HCT116 (cell line): ENCODE measurements around the gene GKN1. TPM values are rescaled to one million over a fixed set of nuclear protein-coding genes. Genes with fewer than 3 reads are reported as not detected.

Experiments
- ATAC-seq: fragments of 200-7000 bp; cut with Tn5 transposase; 2 replicates; pipeline ENCODE4 v1.9.1; 2020; ENCODE audit warnings: mild to moderate bottlenecking, moderate library complexity
- BruUV-seq: library from RNA; stranded (reverse); fragments of 400-500 nt; replicated peaks from 2 replicates; lab custom pipeline; 2021; lab: Mats Ljungman, UMichigan
- CTCF ChIA-PET: fragments of 300-600 bp; sonication (Branson Sonifier 250); formaldehyde crosslinking; loops from one replicate; lab custom pipeline; 2021; ENCODE audit warnings: antibody characterized with exemption; lab: Charles Lee
- POLR2A ChIA-PET: fragments of 300-600, 350-600 bp; sonication (Branson Sonifier 250); formaldehyde crosslinking; loops from one replicate; lab custom pipeline; 2021; ENCODE audit warnings: antibody characterized with exemption; lab: Charles Lee
- RAD21 ChIA-PET, 2 experiments: fragments of 300-600 bp; sonication (Branson Sonifier 250); formaldehyde crosslinking; loops; one replicate each; lab custom pipeline; 2023; ENCODE audit warnings: low total read pairs in 2 of 2; ENCODE audit not compliant: uncharacterized antibody in 2 of 2, unreplicated experiment in 2 of 2, low non-redundant PET in 1 of 2; lab: Charles Lee
- DNase-seq: peaks from one replicate; pipeline ENCODE4 v3.0.0-alpha.2; 2010; ENCODE audit warnings: low read depth, low spot score
- H2AFZ ChIP-seq: fragments of 200-600 bp; shearing (Covaris generic), sonication (generic); 2 replicates; pipeline ENCODE4 v1.6.1; 2017; ENCODE audit warnings: low read depth, mixed run types, mixed read lengths, antibody characterized with exemption, low read length; ENCODE audit not compliant: poor library complexity, severe bottlenecking
- H3K27ac ChIP-seq: 2 replicates; pipeline ENCODE4 v1.5.1; 2012; ENCODE audit warnings: low read depth, low read length
- H3K27me3 ChIP-seq: fragments of 200-600 bp; sonication (generic); 2 replicates; pipeline ENCODE4 v1.6.1; 2016; ENCODE audit warnings: mixed run types, low read length, mixed read lengths; ENCODE audit not compliant: insufficient read depth
- H3K36me3 ChIP-seq, 2 experiments: fragments of 200-500 bp in 1 of 2; fragments of 200-600 bp in 1 of 2; sonication (Bioruptor generic) in 1 of 2; sonication (generic) in 1 of 2; 2 replicates each; pipeline versions ENCODE4 v1.5.1 to v1.6.1; 2014 to 2016; ENCODE audit warnings: low read length in 2 of 2, inconsistent platforms in 1 of 2, mixed read lengths in 1 of 2, mixed run types in 1 of 2; ENCODE audit not compliant: insufficient read depth in 2 of 2, control insufficient read depth in 1 of 2
- H3K4me1 ChIP-seq, 2 experiments: fragments of 200-600 bp in 1 of 2; sonication (generic) in 1 of 2; 2 replicates each; pipeline versions ENCODE4 v1.5.1 to v1.6.1; 2012 to 2017; ENCODE audit warnings: low read length in 2 of 2, inconsistent platforms in 1 of 2, mild to moderate bottlenecking in 1 of 2, mixed read lengths in 1 of 2, mixed run types in 1 of 2, moderate library complexity in 1 of 2; ENCODE audit not compliant: insufficient read depth in 2 of 2, control insufficient read depth in 1 of 2
- H3K4me2 ChIP-seq: fragments of 200-600 bp; sonication (generic); 2 replicates; pipeline ENCODE4 v1.6.1; 2017; ENCODE audit warnings: mixed run types, low read length, mixed read lengths
- H3K4me3 ChIP-seq, 2 experiments: fragments of 200-600 bp in 1 of 2; sonication (generic) in 1 of 2; replicated peaks in 1 of 2; 2 replicates each; pipeline ENCODE4 v1.5.1; 2011 to 2016; ENCODE audit warnings: low read length in 2 of 2, control low read depth in 1 of 2, low read depth in 1 of 2, mild to moderate bottlenecking in 1 of 2, mixed read lengths in 1 of 2, mixed run types in 1 of 2
- H3K79me2 ChIP-seq: fragments of 200-600 bp; sonication (generic); 2 replicates; pipeline ENCODE4 v1.6.1; 2017; ENCODE audit warnings: mild to moderate bottlenecking, mixed run types, low read length, moderate library complexity, mixed read lengths; ENCODE audit not compliant: insufficient read depth
- H3K9ac ChIP-seq: fragments of 200-600 bp; sonication (generic); 2 replicates; pipeline ENCODE4 v1.6.1; 2016; ENCODE audit warnings: low read length, mixed read lengths
- H3K9me2 ChIP-seq: fragments of 200-600 bp; sonication (generic), shearing (Covaris generic); 2 replicates; pipeline ENCODE4 v1.6.1; 2017; ENCODE audit warnings: mixed run types, mild to moderate bottlenecking, moderate library complexity; ENCODE audit not compliant: insufficient read depth
- H3K9me3 ChIP-seq, 2 experiments: fragments of 200-500 bp in 1 of 2; fragments of 200-600 bp in 1 of 2; sonication (Bioruptor generic) in 1 of 2; sonication (generic) in 1 of 2; 2 replicates each; pipeline ENCODE4 v1.6.1; 2014 to 2017; ENCODE audit warnings: low read length in 2 of 2, mixed read lengths in 2 of 2, inconsistent platforms in 1 of 2, low read depth in 1 of 2, mild to moderate bottlenecking in 1 of 2, mixed run types in 1 of 2, moderate library complexity in 1 of 2; ENCODE audit not compliant: control insufficient read depth in 1 of 2, insufficient read depth in 1 of 2
- H4K20me1 ChIP-seq: fragments of 200-600 bp; sonication (generic), shearing (Covaris generic); 2 replicates; pipeline ENCODE4 v1.6.1; 2017; ENCODE audit warnings: mixed run types, mild to moderate bottlenecking, moderate library complexity; ENCODE audit not compliant: insufficient read depth
- CBX3 ChIP-seq: IDR thresholded peaks from 2 replicates; pipeline ENCODE4 v1.6.1; 2012; ENCODE audit warnings: low read depth
- EZH2 ChIP-seq: fragments of 200-600 bp; sonication (generic); IDR thresholded peaks from 2 replicates; pipeline ENCODE4 v1.6.1; 2017; ENCODE audit warnings: antibody characterized with exemption, mixed run types
- POLR2A ChIP-seq: IDR thresholded peaks from 2 replicates; pipeline ENCODE4 v1.7.0; 2011; ENCODE audit warnings: borderline replicate concordance; ENCODE audit not compliant: insufficient read depth, insufficient read length; ENCODE audit errors: extremely low read depth
- POLR2AphosphoS5 ChIP-seq: IDR thresholded peaks from 2 replicates; pipeline ENCODE4 v1.6.1; 2011; ENCODE audit warnings: mild to moderate bottlenecking, low read depth, low read length, moderate library complexity
- RAD21 ChIP-seq: IDR thresholded peaks from 2 replicates; pipeline ENCODE4 v1.6.1; 2012; ENCODE audit warnings: low read depth, mild to moderate bottlenecking
- SP1 ChIP-seq: IDR thresholded peaks from 2 replicates; pipeline ENCODE4 v1.6.1; 2012; ENCODE audit warnings: low read depth
- TCF7L2 ChIP-seq: IDR thresholded peaks from 2 replicates; pipeline ENCODE4 v1.7.0; 2011; ENCODE audit warnings: borderline replicate concordance, inconsistent platforms; ENCODE audit not compliant: insufficient read depth, insufficient read length; ENCODE audit errors: extremely low read depth
- ZNF274 ChIP-seq: fragments of 200-500 bp; sonication (Bioruptor generic); IDR thresholded peaks from 2 replicates; pipeline ENCODE4 v1.6.1; 2014; ENCODE audit warnings: mild to moderate bottlenecking, low read depth, low read length, inconsistent platforms
- intact Hi-C: fragments of 100-400 bp; cut with micrococcal nuclease; formaldehyde crosslinking; loops from 2 replicates; pipeline ENCODE4 v1.10.0; 2022
- total RNA-seq: library from RNA; stranded (reverse); gene quantifications from one replicate; pipeline ENCODE4 v1.2.1, GENCODE V29; 2021; ENCODE audit not compliant: unreplicated experiment
- TF ChIP-seq, protein P1 (sequence below): IDR thresholded peaks from 2 replicates; pipeline ENCODE4 v1.6.1; 2012; ENCODE audit warnings: low read depth
- TF ChIP-seq, protein P2 (sequence below): IDR thresholded peaks from 2 replicates; pipeline ENCODE4 v1.6.1; 2012
- TF ChIP-seq, protein P3 (sequence below), 3 experiments: fragments of 200-600 bp in 1 of 3; sonication (generic) in 1 of 3; IDR thresholded peaks in 2 of 3; conservative IDR thresholded peaks in 1 of 3; 2 replicates each; pipeline ENCODE4 v1.5.1; 2012 to 2017; ENCODE audit warnings: low read depth in 2 of 3, low read length in 2 of 3, antibody characterized with exemption in 1 of 3, borderline replicate concordance in 1 of 3, control low read depth in 1 of 3, mild to moderate bottlenecking in 1 of 3, mixed read lengths in 1 of 3, mixed run types in 1 of 3, moderate library complexity in 1 of 3; ENCODE audit not compliant: insufficient read depth in 1 of 3

Gene GKN1
- total RNA-seq, 1 experiment from 2014 or later: not detected

DNA sequence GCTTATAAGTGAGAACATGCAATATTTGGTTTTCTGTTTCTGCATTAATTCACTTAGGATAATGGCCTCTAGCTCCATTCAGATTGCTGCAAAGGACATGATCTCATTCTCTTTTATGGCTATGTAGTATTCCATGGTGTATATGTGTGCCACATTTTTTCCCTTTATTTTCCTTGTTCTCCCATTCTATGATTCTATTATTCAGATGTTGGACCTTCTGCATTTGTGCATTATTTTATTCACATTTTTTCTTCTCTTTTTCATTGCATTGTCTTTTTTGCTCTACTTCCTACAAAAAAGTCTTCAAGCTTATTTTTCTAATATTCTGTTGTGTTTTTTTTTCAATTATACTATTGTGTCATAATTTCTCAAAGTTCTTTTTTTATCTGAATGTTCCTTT, 27.4 kb downstream of the GKN1 start (continued):
- TF ChIP-seq, protein P1, sequence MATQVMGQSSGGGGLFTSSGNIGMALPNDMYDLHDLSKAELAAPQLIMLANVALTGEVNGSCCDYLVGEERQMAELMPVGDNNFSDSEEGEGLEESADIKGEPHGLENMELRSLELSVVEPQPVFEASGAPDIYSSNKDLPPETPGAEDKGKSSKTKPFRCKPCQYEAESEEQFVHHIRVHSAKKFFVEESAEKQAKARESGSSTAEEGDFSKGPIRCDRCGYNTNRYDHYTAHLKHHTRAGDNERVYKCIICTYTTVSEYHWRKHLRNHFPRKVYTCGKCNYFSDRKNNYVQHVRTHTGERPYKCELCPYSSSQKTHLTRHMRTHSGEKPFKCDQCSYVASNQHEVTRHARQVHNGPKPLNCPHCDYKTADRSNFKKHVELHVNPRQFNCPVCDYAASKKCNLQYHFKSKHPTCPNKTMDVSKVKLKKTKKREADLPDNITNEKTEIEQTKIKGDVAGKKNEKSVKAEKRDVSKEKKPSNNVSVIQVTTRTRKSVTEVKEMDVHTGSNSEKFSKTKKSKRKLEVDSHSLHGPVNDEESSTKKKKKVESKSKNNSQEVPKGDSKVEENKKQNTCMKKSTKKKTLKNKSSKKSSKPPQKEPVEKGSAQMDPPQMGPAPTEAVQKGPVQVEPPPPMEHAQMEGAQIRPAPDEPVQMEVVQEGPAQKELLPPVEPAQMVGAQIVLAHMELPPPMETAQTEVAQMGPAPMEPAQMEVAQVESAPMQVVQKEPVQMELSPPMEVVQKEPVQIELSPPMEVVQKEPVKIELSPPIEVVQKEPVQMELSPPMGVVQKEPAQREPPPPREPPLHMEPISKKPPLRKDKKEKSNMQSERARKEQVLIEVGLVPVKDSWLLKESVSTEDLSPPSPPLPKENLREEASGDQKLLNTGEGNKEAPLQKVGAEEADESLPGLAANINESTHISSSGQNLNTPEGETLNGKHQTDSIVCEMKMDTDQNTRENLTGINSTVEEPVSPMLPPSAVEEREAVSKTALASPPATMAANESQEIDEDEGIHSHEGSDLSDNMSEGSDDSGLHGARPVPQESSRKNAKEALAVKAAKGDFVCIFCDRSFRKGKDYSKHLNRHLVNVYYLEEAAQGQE: no peak

DNA sequence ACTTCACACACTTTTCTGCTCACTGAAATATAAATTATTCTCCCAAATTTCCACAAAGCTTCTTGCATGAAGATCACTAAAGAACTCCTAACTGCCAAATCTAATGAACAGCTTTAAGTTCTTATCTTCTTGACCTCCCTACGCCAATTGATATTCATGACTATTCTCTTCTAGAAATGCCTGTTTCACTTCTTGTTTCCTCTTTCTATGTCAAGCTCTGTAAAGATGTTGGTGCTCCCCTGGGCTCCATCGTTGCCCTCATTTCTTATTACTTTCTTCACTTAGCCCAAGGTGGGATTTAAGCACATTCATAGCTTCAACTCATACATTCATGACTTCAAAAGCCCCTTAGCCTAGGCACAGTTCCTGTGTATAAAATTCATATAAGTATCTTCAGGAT, 29.3 kb downstream of the GKN1 start:
- H3K36me3 ChIP-seq: no peaks in the 10 kb centered on the region
- CTCF ChIA-PET: interaction anchor here (0.7 to 1.9 kb wide), 2 partner anchors 11 to 303 kb away, joined by 3 to 5 read pairs; no protein-coding TSS in a partner anchor
- no peak overlapping the region for H3K27ac ChIP-seq
- H4K20me1 ChIP-seq: no peaks in the 10 kb centered on the region
- no peak for TF ChIP-seq RAD21
- no peak overlapping the region for H3K4me2 ChIP-seq
- POLR2A ChIA-PET: no interaction called here
- intact Hi-C loops: no loop called here
- H3K9me2 ChIP-seq: no peaks in the 10 kb centered on the region
- RAD21 ChIA-PET: no interaction called here
- DNase-seq (no peak), ATAC-seq (no peak)
- H3K79me2 ChIP-seq: no peaks in the 10 kb centered on the region
- no peak overlapping the region for H3K9ac ChIP-seq
- no TSS peak for BruUV-seq
- no peaks in the 10 kb centered on the region for H3K27me3 ChIP-seq
- no peaks in the 10 kb centered on the region for H3K4me1 ChIP-seq
- no peak overlapping the region for H2AFZ ChIP-seq
- H3K9me3 ChIP-seq: peaks cover 0 to 4% of the 10 kb centered on the region in 2 experiments; a peak in 1 of 4 replicates
- H3K4me3 ChIP-seq: no peak overlapping the region

DNA sequence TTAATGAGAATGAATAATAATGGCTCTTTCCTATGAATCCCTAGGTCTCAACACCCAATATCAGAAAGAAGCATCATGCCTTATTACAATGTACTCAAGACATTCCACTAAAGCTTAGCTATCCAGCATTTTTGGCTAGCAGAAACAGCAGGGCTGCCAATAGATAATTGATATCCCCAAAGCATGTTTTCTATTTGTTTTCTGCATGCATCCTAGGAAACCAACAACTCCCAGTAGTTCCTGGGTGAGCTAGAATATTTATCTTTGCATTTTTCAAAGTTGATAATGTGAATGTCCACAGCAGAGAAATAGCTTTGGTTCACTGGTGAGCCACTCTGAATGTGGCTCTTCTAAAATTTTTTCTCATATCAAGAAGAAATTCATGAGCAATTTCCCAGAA, 32.7 kb downstream of the GKN1 start:
- CTCF ChIA-PET: no interaction called here
- H3K4me3 ChIP-seq: no peak overlapping the region
- RAD21 ChIA-PET: no interaction called here
- H4K20me1 ChIP-seq: no peaks in the 10 kb centered on the region
- intact Hi-C loops: no loop called here
- peaks cover 0 to 4% of the 10 kb centered on the region in 2 experiments; a peak in 1 of 4 replicates for H3K9me3 ChIP-seq
- H3K9ac ChIP-seq: no peak overlapping the region
- no peak for DNase-seq
- H3K27ac ChIP-seq: no peak overlapping the region
- no peak overlapping the region for H2AFZ ChIP-seq
- BruUV-seq: no TSS peak
- no peak for TF ChIP-seq POLR2A
- no peak for TF ChIP-seq SP1
- no peak for TF ChIP-seq EZH2
- TF ChIP-seq, protein P2, sequence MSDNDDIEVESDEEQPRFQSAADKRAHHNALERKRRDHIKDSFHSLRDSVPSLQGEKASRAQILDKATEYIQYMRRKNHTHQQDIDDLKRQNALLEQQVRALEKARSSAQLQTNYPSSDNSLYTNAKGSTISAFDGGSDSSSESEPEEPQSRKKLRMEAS: no peak
- TF ChIP-seq TCF7L2: no peak
- no peak for TF ChIP-seq CBX3
- no peak for TF ChIP-seq ZNF274
- TF ChIP-seq, protein P3, sequence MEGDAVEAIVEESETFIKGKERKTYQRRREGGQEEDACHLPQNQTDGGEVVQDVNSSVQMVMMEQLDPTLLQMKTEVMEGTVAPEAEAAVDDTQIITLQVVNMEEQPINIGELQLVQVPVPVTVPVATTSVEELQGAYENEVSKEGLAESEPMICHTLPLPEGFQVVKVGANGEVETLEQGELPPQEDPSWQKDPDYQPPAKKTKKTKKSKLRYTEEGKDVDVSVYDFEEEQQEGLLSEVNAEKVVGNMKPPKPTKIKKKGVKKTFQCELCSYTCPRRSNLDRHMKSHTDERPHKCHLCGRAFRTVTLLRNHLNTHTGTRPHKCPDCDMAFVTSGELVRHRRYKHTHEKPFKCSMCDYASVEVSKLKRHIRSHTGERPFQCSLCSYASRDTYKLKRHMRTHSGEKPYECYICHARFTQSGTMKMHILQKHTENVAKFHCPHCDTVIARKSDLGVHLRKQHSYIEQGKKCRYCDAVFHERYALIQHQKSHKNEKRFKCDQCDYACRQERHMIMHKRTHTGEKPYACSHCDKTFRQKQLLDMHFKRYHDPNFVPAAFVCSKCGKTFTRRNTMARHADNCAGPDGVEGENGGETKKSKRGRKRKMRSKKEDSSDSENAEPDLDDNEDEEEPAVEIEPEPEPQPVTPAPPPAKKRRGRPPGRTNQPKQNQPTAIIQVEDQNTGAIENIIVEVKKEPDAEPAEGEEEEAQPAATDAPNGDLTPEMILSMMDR (IDR thresholded peaks at IDR 0.05 in 2 of 3, conservative IDR thresholded peaks at IDR 0.05 in 1 of 3; ENCODE audit: borderline replicate concordance in 1 of 3, insufficient read depth in 1 of 3, low read depth in 2 of 3, low read length in 2 of 3): no peak
- TF ChIP-seq POLR2AphosphoS5: no peak
- no peaks in the 10 kb centered on the region for H3K9me2 ChIP-seq
- H3K79me2 ChIP-seq: no peaks in the 10 kb centered on the region
- no peak overlapping the region for H3K4me2 ChIP-seq
- H3K27me3 ChIP-seq: no peaks in the 10 kb centered on the region
- POLR2A ChIA-PET: no interaction called here
- ATAC-seq: no peak
- no peaks in the 10 kb centered on the region for H3K36me3 ChIP-seq
- H3K4me1 ChIP-seq: no peaks in the 10 kb centered on the region
